Measurements from ENCODE around the gene PTPN22.

PTPN22 gene

GRCh38 chr1:113871597-113872113, at the start of gene PTPN22:
TSS of gene PTPN22 (minus strand) at chr1:113871712.
- peak; percentile 67 for DNase-seq

- DNase-seq: no peak
Observed at GRCh38 chr1:113918243-113918642, 46.7 kb upstream of the PTPN22 start.

GRCh38 chr1:113917400-113918082, 46.0 kb upstream of the PTPN22 start:
- no peak for DNase-seq

GRCh38 chr1:113916974-113917373, 45.5 kb upstream of the PTPN22 start:
- no peak for DNase-seq

- no peak for DNase-seq
Observed at GRCh38 chr1:113913887-113914664, 42.6 kb upstream of the PTPN22 start.

- DNase-seq: no peak
Observed at GRCh38 chr1:113913312-113913668, 41.8 kb upstream of the PTPN22 start.

- DNase-seq: peak; percentile 77
Observed at GRCh38 chr1:113912594-113913311, 41.2 kb upstream of the PTPN22 start.

- DNase-seq: no peak
Observed at GRCh38 chr1:113905435-113905861, 33.9 kb upstream of the PTPN22 start.

GRCh38 chr1:113904674-113905434, 33.3 kb upstream of the PTPN22 start, which contains the start of the genes AP4B1 and DCLRE1B:
TSS of gene AP4B1 (minus strand) at chr1:113904799. CDS start at chr1:113904717, 82 bp downstream.
TSS of gene DCLRE1B (plus strand) at chr1:113905326. CDS start at chr1:113905587, 261 bp downstream.
- DNase-seq: peak; percentile 100

- no peak for DNase-seq
Observed at GRCh38 chr1:113904293-113904673, 32.8 kb upstream of the PTPN22 start.

- no peak for DNase-seq
Observed at GRCh38 chr1:113903501-113904292, 32.2 kb upstream of the PTPN22 start.

- no peak for DNase-seq
Observed at GRCh38 chr1:113901191-113901590, 29.7 kb upstream of the PTPN22 start.

GRCh38 chr1:113899111-113899510, 27.6 kb upstream of the PTPN22 start:
- DNase-seq: no peak

- no peak for DNase-seq
Observed at GRCh38 chr1:113898241-113898814, 26.8 kb upstream of the PTPN22 start.

GRCh38 chr1:113895961-113896360, 24.4 kb upstream of the PTPN22 start:
- no peak for DNase-seq

GRCh38 chr1:113895098-113895497, 23.6 kb upstream of the PTPN22 start:
- no peak for DNase-seq

GRCh38 chr1:113893267-113893666, 21.8 kb upstream of the PTPN22 start:
- DNase-seq: no peak

- no peak for DNase-seq
Observed at GRCh38 chr1:113891631-113892220, 20.2 kb upstream of the PTPN22 start.

GRCh38 chr1:113890816-113891215, 19.3 kb upstream of the PTPN22 start:
- DNase-seq: no peak

GRCh38 chr1:113887402-113888175, 16.1 kb upstream of the PTPN22 start, which contains the start of gene BCL2L15:
TSS of gene BCL2L15 (minus strand) at chr1:113887581. CDS start at chr1:113887375, 206 bp downstream.
- DNase-seq: no peak
